GM12865 (cell line): ENCODE data around the gene CCSAP.

ENCODE experiments used
- DNase-seq: peaks from one replicate; pipeline ENCODE4 v3.0.0; 2010; ENCODE audit warnings: low read depth
- H3K4me3 ChIP-seq: 2 replicates; pipeline ENCODE4 v1.5.1; 2011; ENCODE audit warnings: mild to moderate bottlenecking, low read depth, low read length, control low read depth
- TF ChIP-seq, protein P1 (sequence below): IDR thresholded peaks from 2 replicates; pipeline ENCODE4 v1.5.1; 2011; ENCODE audit warnings: low read length, control low read depth, low read depth, inconsistent platforms; ENCODE audit not compliant: insufficient read depth; ENCODE audit errors: missing control alignments

The CCSAP gene

DNA sequence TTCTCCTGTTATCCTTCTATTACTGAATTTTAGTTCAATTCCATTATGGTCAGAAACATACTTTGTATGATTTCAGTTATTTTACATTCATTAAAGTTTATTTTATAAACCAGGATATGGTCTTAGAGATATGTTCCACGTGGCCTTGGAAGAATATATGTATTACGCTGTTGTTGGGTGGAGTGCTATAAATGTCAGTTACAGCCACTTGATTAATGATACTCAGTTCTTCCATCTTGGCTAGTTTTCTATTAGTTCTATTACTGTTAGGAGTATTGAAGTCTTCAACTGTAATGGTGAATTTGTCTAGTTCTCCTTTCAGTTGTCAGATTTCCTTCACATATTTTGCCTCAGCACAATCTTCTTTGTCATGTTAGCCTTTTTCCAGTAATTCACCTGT, 26.7 kb downstream of the CCSAP start:
- TF ChIP-seq, protein P1, sequence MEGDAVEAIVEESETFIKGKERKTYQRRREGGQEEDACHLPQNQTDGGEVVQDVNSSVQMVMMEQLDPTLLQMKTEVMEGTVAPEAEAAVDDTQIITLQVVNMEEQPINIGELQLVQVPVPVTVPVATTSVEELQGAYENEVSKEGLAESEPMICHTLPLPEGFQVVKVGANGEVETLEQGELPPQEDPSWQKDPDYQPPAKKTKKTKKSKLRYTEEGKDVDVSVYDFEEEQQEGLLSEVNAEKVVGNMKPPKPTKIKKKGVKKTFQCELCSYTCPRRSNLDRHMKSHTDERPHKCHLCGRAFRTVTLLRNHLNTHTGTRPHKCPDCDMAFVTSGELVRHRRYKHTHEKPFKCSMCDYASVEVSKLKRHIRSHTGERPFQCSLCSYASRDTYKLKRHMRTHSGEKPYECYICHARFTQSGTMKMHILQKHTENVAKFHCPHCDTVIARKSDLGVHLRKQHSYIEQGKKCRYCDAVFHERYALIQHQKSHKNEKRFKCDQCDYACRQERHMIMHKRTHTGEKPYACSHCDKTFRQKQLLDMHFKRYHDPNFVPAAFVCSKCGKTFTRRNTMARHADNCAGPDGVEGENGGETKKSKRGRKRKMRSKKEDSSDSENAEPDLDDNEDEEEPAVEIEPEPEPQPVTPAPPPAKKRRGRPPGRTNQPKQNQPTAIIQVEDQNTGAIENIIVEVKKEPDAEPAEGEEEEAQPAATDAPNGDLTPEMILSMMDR = no peak
- H3K4me3 ChIP-seq = no peak overlapping the region
- no peak for DNase-seq

DNA sequence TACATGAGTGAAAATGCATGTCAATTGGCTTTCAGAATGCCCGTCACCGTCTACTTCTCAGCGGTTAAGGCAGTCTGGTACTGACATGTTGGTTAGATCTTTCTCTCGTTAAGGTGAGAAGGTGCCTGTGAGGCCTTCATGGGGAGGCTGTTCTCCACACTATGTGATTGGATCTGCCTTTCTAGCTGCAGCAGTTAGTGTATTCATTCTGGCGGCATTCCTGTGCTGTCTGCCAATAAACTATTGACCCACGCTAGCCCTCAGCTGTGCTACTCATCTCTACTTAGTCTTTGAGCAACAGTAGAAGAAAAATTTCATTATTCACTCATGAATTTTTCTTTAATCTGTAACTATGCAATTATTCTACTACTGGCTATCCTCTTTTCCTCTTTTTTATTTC, 32.0 kb downstream of the CCSAP start:
- H3K4me3 ChIP-seq = no peak overlapping the region
- TF ChIP-seq, protein P1 = no peak
- DNase-seq = no peak

DNA sequence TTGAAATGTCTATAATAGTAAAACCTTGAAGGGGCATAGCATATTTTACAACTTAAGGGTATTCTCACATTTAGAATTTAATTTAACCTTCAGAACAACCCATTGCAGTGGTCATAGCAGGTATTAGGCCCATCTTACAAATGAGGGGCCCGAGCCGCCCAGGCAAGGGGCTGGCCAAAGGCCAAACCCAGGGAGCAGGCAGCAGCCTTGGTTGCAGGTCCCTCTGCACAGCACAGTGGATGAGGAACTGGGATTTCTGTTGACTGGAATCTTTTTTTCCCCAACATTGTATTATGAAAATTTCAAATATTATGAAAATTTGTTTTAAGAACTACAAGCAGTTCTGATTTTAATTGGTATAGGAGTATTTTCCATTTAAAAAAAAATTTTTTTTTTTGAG, 33.2 kb downstream of the CCSAP start:
- no peak for DNase-seq
- TF ChIP-seq, protein P1 = no peak

DNA sequence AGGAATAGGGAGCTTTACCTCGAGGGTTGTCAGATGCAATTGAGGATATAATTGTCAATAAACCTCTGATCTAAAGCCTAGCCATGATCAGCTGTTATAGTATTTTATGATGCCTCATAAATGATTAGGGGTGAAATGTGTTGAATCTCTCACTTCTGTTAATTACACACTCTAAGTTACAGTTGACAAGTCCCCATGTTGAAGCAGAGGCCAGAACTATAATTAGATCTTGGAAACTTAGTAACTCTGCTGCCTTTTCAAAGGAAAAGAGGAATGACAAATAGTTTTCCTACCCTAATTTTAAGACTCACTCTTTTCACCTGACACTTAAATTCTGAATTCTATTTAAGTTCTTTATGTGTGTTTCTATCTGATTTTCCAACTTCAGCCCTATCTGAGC, 33.8 kb downstream of the CCSAP start:
- no peak overlapping the region for H3K4me3 ChIP-seq
- no peak for DNase-seq
- TF ChIP-seq, protein P1 = no peak

More for the DNA sequence above, 33.2 kb downstream of the CCSAP start:
- no peak overlapping the region for H3K4me3 ChIP-seq

DNA sequence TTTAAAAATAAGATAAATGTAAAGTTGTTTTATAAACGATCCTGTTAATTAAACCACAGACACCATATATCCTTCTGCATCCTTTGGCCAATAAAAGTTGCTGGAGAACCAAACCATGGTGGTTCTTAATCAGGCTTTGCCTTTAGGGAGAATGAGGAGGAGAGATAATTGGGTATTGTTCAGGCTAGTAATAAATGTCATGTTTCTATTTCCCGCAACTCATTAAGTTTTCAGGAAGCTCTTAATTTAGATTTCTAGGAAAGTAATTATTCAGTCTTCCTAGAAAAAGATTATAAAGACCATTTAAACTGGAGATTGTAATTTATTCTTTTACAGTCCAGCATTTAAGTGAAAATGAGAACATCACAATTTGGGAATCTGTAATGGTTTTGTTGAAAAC, 37.5 kb downstream of the CCSAP start:
- no peak for DNase-seq
- TF ChIP-seq, protein P1 = no peak
- H3K4me3 ChIP-seq = no peak overlapping the region

DNA sequence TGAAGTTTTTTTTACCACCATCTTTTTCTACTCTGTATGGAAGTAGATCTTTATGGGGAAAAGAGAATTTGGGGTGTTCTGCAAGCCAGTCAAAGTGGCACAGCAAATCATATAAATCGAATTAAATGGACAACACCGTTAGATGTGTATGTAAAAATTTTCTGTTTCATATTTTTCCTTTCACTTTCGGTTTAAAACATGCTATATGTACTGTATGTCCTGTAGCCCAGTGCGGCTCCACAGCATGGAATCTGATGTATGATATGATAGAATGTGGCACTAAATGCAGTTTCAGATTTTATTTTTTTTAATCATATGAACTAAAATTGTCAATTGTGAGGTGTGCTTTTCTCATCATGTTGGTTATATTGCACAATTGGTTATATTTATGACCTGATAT, 39.0 kb downstream of the CCSAP start:
- DNase-seq = no peak
- no peak overlapping the region for H3K4me3 ChIP-seq
- TF ChIP-seq, protein P1 = no peak

DNA sequence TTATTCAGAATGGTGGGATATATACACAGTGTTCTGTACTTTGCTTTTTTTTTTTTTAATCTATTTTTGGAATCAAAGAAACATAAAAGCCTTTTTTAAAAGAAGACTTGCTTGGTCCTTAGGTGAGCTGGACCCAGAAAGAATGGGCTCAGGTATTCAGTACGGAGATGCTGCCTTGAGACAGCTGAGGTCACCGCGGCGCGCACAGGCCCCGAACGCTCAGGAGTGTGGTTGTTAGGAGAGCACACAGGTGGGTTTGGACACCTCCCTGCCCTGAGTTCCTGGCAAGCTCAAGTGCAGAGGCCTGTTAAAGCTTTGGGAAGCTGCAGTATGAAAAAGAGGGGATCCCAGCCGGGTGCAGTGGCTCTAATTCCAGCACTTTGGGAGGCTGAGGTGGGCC, 40.1 kb downstream of the CCSAP start:
- no peak for DNase-seq
- H3K4me3 ChIP-seq = no peak overlapping the region
- TF ChIP-seq, protein P1 = no peak
